Bronchus fibroblast of lung (primary cell): Measurements from ENCODE around the gene PLS1. TPM values are rescaled to one million over a fixed set of nuclear protein-coding genes. Genes with fewer than 3 reads are reported as not detected.

Source experiments
- total RNA-seq: library from RNA; depleted of rRNA; stranded (reverse); fragments of >200 nt; gene quantifications from 2 replicates; pipeline ENCODE4 v1.2.3, GENCODE V29; 2015

The PLS1 gene, protein sequence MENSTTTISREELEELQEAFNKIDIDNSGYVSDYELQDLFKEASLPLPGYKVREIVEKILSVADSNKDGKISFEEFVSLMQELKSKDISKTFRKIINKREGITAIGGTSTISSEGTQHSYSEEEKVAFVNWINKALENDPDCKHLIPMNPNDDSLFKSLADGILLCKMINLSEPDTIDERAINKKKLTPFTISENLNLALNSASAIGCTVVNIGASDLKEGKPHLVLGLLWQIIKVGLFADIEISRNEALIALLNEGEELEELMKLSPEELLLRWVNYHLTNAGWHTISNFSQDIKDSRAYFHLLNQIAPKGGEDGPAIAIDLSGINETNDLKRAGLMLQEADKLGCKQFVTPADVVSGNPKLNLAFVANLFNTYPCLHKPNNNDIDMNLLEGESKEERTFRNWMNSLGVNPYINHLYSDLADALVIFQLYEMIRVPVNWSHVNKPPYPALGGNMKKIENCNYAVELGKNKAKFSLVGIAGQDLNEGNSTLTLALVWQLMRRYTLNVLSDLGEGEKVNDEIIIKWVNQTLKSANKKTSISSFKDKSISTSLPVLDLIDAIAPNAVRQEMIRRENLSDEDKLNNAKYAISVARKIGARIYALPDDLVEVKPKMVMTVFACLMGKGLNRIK
- 1.6 and 2.2 TPM in 2 replicates for total RNA-seq

DNA sequence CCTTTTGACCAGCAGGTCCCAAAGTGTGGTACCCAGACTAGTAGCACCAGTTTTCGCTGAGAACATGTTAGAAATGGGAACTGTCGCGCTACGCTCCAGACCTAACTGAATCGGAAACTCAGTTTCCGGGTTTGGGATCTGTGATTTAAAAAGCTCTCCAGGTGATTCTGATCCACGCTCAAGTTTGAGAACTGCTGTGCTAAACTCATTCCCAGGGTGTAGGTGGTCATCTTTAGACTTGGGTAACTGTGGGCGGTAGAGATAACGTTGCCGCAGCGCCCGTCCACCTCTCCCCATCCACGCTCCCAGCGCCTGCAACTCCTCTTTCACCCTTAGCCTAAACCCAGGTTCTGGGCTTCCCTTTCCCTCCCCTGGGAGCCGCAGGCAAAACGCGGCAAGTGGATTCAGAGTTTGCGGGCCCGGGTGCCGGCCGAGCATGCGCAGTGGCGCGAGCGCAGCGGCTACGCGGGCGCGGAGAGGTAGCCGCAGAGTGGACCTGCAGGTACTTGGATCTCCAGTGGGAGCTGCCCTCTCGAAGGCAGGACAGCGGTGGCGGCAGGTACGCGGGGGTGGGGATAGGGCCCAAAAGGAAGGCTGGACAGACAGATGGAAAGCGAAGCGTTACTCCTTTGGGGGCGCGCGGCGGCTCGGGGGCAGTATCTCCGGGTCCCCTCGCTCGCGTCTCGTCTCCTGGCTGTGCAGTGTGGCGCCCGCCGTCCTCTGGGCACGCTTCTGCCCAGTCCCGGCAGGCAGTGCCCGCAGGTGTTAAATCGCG is at the start of gene PLS1:
Gene PLS1 (plus strand): TSS at position 443 of the 775 bp plus-strand sequence. CDS start 67,845 bp downstream, outside the sequence.

DNA sequence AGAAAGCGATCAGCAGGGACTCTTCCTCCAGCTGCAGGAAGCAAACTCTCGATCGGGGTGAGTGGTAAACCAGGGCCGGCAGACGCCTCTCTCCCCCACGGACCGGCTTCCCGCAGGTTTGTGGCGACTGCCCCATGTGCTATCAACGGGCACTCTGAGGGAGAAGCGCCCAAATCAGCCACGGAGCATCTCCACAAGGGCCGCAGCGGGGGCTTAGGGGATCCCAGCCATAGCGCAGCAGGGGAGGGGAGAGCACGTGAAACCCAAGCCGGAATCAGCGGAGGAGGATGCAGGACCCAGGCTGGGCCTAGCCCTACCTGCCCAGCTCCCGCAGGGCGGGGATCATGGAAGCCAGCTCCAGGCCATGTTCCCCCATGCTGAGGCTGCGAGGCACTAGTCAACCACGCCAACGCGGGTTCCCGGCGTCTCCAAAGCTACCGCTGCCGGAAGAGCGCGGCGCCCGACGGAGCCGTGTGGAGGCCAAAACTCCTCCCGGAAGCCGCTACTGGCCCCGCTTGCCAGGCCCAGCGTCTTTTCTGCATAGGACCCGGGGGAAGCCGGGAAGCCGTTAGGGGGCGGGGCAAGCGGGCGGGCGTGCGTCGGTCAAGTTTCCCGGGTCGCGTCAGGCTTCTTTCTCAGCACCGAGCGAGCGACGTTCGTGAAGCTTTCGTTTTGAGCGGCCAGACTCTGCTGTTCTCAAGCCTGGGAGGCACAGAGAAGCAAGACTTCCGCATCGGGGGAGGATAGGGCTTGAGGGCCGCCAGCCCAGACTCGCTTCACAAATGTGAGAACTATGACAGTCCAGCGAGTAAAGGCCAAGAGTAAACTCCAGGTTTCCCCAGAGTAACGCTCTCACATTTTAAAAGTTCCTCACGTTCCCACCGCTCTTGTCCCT is 17.6 kb upstream of the PLS1 start, which contains the start of gene ATR:
Gene ATR (minus strand): TSS at position 405 of the 895 bp plus-strand sequence. CDS start 29 bp downstream, at position 376.

DNA sequence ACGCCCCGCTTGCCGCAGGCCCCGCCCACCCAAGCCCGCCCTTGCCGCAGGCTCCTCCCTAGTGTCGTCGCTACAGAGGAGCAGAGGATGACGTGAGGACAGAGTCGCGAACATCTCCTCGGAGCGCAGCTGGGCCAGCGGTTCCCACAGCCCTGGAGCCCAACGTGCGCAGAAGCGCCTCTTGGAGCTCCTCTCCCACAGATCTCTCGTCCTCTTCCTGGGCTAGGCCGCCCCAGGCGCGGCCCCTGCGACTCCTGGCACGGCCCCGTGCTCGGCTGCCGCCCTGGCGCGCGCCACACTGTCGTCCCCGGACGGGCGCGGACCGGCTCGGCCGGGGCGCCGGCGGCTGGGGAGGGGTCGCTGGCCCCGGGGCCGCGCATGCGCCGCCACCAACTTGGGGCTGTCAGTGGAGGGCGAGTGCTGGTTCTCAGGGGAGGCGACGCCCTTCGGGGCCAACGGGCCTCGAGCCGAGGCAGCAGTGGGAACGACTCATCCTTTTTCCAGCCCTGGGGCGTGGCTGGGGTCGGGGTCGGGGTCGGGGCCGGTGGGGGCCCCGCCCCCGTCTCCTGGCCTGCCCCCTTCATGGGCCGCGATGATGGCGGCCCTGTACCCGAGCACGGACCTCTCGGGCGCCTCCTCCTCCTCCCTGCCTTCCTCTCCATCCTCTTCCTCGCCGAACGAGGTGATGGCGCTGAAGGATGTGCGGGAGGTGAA is 127.9 kb downstream of the PLS1 start, which contains the start of gene TRPC1:
Gene TRPC1 (plus strand): TSS at position 67 of the 714 bp plus-strand sequence. CDS start 526 bp downstream, at position 593.

Other genes with a start within 250 kb of the PLS1 start
- gene XRN1, start 148.4 kb upstream of the PLS1 start, total RNA-seq: 8.3 and 10.3 TPM in 2 replicates
- 14.6 and 20.5 TPM in 2 replicates for gene ATR, start 17.7 kb upstream of the PLS1 start, total RNA-seq
- 5.2 and 8.2 TPM in 2 replicates for gene TRPC1, start 127.6 kb downstream of the PLS1 start, total RNA-seq